ENCODE data around the gene PHF2.

The PHF2 gene

DNA sequence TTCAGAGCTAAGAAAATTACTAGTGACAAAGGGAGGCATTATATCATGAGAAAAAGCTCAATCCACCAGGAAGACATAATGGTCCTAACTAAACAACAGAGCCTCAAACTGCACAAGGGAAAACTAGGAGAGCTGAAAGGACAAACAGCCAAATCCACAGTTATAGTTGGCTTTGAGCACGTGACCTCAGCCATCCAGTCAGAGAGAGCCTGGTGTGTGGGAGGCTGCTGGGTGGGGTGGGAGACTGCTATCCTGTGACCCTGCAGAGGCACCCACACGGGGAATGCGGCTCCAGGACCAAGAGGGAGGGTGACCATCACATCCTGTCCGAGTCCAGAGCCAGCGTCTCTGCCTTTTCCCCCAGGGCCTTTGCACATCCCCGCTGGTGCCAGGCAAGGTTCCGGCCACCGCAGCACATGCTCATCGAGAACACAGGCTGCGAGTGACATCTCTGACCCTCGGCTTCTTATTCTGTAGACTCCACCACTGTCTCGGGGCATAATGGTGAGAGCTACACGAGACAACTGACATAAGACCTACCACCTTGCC is 145.1 kb downstream of the PHF2 start:
- Mint-ChIP-seq H3K4me1 (ENCODE audit: low read depth) (no peaks in the 10 kb centered on the region), H3K27me3 (ENCODE audit: low read depth) (no peaks in the 10 kb centered on the region), H3K36me3 (ENCODE audit: low read depth) (no peaks in the 10 kb centered on the region), H3K4me3 (no peak overlapping the region), H3K27ac (no peak overlapping the region), H3K9me3 (peaks cover 9% of the 10 kb centered on the region)

DNA sequence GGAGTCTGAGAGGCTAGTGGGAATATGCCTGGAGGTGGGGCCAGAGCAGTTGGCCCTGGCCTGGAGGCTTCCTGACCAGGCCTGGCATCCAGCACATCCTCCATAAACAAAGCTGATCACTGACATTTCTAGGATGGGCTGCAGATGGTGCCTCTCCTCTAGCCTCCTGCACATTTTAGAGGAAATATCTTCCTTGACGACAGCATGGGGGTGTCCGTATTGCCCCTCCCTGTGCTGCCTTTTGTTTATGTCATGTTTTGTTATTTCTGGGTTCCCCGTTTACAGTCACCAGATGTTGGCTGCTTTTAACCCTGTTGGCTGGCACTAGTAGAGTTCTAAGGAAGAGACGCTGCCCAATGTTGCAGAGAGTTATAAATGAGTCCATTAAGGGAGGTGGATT is 148.5 kb downstream of the PHF2 start:
- Mint-ChIP-seq H3K27me3 (ENCODE audit: low read depth) (no peaks in the 10 kb centered on the region), H3K36me3 (ENCODE audit: low read depth) (no peaks in the 10 kb centered on the region), H3K9me3 (peaks cover 6% of the 10 kb centered on the region), H3K27ac (no peak overlapping the region), H3K4me1 (ENCODE audit: low read depth) (no peaks in the 10 kb centered on the region), H3K4me3 (no peak overlapping the region)

DNA sequence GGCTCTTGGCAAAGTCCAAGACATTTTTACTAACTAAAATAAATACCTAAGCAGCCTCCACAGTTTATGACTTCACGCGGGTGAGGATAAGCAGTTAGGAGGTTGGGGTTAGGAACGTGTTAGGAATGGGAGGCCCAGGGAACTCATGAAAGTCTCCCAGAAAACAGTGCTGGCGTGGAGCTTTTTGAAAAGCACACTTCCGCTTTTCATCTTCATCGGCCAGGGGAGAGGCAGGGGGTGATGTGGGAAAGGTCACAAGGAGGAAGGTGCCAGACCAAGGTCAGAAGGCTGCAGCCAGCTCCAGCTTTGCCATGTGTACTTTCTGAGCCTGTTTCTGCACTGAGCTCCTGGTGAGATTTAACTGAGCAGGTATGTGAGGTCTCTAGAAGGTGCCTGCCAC is 149.0 kb downstream of the PHF2 start:
- Mint-ChIP-seq H3K27ac (no peak overlapping the region), H3K36me3 (ENCODE audit: low read depth) (no peaks in the 10 kb centered on the region), H3K27me3 (ENCODE audit: low read depth) (no peaks in the 10 kb centered on the region), H3K4me1 (ENCODE audit: low read depth) (no peaks in the 10 kb centered on the region), H3K4me3 (no peak overlapping the region), H3K9me3 (peaks cover 6% of the 10 kb centered on the region)

- Mint-ChIP-seq H3K4me3 (no peak overlapping the region), H3K27ac (no peak overlapping the region), H3K27me3 (ENCODE audit: low read depth) (no peaks in the 10 kb centered on the region), H3K36me3 (ENCODE audit: low read depth) (no peaks in the 10 kb centered on the region), H3K9me3 (peaks cover 9% of the 10 kb centered on the region), H3K4me1 (ENCODE audit: low read depth) (no peaks in the 10 kb centered on the region)
These were observed 149.8 kb downstream of the PHF2 start for GRCh38 chr9:93726147-93726546.

Measured in T-helper 1 cell treated with Interleukin-12 subunit alpha and Interleukin-12 subunit beta and Interleukin-4 antibody, amounts not matched to agents 30 μg/mL and 1 μg/mL, for 36 hours (primary cell).